GM21447 (cell line): ENCODE results near the gene CGN.

ENCODE experiments used
- ATAC-seq: cut with Tn5 transposase; IDR thresholded peaks from one replicate; pipeline ENCODE4 v1.9.1; 2021; ENCODE audit not compliant: unreplicated experiment

CGN gene, protein sequence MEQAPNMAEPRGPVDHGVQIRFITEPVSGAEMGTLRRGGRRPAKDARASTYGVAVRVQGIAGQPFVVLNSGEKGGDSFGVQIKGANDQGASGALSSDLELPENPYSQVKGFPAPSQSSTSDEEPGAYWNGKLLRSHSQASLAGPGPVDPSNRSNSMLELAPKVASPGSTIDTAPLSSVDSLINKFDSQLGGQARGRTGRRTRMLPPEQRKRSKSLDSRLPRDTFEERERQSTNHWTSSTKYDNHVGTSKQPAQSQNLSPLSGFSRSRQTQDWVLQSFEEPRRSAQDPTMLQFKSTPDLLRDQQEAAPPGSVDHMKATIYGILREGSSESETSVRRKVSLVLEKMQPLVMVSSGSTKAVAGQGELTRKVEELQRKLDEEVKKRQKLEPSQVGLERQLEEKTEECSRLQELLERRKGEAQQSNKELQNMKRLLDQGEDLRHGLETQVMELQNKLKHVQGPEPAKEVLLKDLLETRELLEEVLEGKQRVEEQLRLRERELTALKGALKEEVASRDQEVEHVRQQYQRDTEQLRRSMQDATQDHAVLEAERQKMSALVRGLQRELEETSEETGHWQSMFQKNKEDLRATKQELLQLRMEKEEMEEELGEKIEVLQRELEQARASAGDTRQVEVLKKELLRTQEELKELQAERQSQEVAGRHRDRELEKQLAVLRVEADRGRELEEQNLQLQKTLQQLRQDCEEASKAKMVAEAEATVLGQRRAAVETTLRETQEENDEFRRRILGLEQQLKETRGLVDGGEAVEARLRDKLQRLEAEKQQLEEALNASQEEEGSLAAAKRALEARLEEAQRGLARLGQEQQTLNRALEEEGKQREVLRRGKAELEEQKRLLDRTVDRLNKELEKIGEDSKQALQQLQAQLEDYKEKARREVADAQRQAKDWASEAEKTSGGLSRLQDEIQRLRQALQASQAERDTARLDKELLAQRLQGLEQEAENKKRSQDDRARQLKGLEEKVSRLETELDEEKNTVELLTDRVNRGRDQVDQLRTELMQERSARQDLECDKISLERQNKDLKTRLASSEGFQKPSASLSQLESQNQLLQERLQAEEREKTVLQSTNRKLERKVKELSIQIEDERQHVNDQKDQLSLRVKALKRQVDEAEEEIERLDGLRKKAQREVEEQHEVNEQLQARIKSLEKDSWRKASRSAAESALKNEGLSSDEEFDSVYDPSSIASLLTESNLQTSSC

DNA sequence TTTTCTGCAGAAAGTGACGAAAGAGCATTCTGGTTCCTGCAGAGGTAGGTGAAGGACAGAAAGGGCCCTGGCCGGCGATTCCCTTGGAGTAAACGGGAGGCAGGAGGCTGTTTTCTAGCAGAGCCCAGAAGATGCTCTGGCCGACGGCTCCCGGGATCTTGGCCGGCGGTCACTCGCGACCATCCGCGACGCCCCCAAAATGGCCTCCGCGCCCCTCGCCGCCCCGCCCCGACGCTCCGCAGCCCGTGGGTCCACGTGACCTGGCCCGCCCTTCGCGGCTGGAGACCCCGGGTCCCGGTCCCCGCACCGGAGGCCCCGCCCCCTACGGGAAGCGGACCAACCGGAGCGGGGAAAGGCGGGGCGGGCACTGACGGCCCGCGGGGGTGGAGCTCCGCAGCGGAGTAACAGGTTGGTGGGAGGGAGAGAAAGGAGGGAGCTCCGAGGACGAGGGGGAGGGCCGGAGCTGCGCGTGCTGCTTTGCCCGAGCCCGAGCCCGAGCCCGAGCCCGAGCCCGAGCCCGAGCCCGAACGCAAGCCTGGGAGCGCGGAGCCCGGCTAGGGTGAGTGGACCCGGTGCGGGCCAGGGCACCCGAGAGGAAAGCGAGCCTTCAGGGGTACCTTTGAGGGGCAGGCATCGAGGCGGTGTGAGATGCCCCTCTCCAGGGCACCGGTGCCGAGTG, at the start of gene CGN:
Gene CGN, plus strand, starts transcription at position 431 of the 679 bp plus-strand sequence. CDS start 7,133 bp downstream, outside the sequence.
- peak; percentile 73 for ATAC-seq

DNA sequence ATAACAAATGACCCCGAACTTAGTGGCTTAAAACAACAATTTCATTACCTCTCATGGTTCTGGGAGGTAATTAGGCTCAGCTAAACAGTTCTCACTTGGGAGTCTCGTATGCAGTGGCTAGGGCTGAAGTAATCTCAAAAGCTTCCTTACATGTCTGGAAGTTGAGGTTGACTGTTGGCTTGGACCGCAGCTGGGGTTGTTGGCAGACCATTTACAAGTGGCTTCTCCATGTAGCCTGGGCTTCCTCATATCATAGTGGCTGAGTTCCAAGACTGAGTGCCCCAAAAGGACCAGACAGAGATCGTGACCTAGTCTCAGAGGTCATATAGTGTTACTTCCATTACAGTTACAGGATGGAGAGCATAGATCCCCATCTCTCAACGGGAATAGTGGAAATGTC, 49.5 kb upstream of the CGN start:
- ATAC-seq, result no peak

DNA sequence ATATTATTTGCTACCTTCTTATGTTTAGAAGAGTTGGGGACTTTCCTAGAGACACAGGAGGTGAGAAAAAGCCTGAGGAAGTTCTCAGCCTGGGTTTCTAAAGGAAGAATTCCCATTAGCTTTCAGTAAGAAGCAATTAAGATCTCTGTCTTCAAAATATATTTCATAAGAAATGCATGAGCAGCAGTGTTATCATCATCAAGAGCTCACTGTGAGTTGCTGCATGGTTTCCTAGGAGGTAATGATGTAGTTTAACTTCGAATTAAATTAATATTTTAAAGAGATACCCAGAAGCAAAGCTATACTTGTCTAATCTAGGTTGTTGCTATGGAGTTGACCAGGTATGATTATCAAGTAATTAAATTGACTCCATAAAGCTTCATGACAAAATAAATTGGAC, 46.2 kb upstream of the CGN start:
- ATAC-seq, result no peak

DNA sequence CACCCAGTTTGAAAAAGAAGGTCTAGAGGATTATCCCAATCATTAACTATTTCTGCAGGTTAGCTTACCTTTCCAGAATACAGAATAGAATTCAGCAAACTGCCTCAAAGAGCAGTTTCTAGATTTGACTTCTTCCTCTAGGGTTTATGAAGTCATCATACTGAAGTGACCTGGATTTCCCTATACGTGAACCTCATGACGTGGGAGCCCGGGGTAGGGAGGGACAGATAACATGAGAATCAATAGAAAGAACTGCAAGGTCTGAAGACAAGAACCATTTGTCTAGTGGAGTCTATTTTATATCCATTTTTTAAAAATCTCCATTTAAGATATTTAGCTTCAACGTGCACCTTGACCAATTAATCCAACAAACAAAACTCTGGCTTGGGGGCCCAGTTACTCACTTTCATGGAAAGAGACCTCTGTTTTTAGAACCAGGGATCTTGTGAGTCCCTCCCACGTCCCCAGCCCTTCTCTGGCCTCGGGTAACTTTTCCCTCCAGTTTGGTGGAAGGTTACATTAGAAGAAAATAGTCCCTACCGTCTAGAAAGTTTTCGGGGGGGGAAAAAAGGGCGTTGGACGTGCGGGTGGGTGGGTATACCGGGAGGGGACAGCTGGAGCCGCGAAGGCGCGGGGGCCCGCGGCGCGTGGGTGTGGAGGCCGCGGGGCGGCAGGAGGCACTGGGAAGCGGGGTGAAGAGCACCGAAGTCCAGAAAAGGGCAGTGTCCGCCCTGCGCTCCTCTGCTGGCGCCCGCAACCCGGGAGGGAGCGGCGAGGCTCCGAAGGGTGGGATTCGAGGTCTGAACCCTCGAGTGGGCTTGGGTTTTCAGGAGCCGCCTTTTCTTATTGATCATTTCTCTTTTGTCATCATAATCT, 38.1 kb upstream of the CGN start:
- no peak for ATAC-seq

DNA sequence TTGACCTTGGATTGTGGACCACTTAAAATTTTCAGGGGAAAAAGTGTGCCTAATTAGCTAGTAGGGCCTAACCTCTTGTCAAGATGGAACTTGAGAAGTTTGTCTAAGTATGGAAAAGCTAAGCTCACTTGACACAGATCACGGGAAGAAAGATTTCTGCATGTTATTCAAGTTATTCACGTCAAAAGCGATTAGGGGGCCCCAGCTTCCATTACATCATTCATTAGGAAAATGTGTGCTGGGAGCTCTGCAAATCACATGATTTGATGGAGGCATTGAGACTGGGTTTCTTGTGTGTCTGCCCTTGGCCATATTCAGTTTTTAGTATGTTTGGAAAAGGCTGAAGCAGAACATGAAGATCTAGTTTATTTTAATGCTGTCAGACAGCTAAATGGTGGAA, 36.4 kb upstream of the CGN start:
- ATAC-seq, result no peak

DNA sequence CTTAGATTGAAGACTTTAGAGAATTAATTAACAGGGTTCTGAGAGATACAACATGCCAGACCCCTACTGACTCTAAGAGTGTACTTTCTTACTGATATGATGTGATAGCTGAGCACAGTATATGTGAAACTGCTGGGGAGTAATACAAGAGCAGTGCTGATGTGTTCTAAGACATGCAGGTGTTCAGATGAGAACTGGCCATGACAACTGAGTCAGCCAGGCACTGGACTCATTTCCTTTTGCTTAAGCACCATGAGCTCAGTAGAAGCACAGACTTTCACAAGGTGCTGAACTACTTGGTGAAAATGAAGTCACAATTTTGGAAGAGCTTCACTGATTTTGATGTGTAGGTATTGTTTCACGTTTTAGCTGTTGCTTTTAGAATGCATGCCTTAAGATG, 36.0 kb upstream of the CGN start:
- peak; percentile 86 for ATAC-seq

DNA sequence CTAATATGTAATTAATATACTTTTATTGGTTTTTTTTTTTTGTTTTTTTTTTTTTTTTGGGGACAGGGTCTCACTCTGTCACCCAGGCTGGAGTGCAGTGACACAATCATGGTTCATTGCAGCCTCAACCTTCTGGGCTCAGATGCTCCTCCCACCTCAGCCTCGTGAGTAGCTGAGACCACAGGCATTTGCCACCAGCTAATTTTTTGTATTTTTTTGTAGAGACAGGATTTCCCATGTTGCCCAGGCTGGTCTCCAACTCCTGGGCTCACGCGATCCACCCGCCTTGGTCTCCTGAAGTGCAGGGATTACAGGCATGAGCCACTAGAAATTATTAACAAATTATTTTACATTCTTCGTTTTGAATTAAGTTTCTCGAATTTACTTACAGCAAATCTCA, 35.1 kb upstream of the CGN start:
- ATAC-seq, result no peak

DNA sequence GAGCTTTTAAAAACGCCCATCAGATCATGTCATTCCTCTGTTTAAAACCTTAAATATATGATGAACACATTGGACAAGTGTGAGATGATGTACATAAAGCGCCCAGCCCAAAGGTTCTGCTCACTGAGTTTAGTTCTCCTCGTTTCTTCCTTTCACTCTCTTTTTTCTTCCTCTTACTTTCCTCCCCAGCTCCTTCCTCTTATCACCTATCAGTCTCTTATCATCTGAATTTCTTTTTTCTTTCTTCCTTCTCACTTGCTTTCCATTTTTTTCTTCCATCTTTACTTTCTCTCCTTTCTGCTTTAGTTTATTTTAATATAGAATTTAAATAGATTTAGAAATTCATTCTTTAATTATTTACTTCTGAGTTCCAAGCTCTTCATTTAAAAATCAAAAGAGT, 34.1 kb upstream of the CGN start:
- no peak for ATAC-seq

DNA sequence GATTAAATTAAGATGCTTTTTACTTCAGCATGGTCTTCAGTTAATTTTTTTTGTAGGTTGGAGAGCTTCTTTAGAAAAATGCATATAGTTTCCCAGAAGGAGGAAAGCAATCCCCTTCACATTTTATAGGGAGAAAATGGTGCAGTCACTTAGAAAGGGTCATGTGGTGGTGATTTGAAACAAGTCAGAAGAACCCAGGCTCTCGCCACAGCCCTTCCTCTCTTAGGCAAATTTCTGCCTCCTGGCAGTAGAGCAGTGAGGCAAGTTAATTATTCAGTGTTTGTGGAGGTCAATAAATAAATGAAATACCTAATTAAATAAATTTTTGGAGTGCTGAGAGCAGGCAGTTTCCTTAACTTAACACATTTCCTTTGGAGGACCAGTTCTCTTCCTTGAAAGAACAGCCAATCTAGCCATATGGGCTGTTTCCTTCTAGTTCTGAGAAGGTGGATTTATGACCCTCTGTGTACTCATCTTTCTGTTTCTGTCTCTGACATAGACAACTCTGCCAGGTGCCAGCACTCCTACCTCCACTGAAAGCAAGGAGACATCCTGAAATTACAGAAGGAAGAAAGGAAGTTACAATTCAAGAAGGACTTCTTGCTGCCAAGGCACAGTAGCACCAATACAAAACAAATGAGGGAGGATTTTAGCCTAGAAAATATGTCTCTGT, 32.9 kb upstream of the CGN start:
- no peak for ATAC-seq

DNA sequence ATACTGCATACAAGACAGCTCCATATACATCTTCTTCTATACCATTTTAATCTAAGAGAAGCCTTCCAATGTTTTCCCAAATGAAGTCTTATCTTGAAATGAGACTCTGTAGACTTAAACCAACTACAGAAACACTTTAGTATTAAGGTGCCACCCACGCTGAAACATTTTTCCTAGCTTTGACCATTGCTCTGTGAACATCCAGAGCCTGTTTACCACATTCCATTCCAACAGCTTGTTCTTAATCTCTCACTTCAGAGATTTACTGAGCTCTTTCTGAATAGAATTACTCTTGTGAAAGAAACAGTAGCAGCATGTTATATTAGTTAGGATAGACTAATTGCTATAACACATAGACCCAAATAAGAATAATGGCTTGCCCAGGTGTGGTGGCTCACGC, 32.3 kb upstream of the CGN start:
- no peak for ATAC-seq

DNA sequence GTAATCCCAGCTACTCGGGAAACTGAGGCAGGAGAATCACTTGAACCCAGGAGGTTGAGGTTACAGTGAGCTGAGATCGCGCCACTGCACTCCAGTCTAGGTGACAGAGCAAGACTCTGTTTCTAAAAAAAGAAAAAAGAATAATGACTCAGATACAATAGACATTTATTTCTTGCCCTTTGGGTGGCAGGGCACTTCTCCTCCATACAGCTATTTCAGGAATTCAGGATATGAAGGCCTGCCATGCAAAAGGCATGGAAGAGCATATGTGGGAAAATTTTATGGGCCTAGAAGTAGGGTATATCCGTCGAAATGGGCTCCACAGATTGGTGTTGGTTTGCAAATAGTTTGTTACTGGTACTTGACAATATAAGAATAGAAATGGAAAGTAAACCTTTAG, 31.7 kb upstream of the CGN start:
- no peak for ATAC-seq

DNA sequence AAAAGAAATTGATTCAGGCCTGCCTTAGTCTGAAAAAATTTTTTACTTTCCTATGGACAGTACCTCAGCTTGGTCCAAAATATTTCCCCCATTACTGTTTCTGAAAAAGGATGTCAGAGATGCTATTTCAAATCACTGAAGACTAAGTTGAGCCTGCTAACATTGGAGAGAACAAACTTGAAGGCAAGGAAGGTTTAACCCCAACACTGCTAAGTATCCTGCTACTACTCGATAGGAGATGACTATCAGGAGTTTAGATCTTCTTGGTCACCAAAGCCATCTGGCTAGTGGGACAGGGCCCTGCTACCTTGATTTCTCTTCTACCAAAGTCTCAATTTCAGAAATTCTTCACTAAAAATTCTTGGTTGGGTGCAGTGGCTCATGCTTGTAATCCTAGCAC, 29.2 kb upstream of the CGN start:
- ATAC-seq, result no peak

DNA sequence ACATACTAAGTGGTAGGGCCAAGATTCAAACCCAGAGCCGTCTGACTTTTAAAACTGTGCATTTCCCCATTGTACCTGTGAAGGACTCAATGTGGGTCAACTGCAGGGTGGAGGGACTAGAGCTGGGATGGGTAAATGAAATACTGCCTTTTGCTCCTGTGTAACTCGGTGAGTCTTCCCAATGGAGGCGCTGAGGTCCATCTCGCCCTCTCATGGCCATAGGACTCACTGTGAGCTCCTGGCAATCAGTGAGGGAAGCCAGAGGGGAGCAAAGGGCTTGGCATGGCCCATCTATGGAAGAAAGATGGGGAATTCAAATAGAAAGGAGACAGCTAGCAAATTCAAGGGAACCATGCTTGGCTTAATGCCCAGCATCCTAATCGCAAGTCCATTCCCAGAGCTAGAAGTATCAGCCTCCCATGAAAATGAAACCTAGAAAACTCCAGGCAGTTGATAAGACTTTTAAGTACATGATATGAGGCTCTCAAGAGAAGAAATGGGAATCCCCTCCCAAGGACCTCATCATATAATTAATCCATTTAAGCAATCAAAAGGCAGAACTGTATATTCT, 25.4 kb upstream of the CGN start:
- ATAC-seq, result no peak

DNA sequence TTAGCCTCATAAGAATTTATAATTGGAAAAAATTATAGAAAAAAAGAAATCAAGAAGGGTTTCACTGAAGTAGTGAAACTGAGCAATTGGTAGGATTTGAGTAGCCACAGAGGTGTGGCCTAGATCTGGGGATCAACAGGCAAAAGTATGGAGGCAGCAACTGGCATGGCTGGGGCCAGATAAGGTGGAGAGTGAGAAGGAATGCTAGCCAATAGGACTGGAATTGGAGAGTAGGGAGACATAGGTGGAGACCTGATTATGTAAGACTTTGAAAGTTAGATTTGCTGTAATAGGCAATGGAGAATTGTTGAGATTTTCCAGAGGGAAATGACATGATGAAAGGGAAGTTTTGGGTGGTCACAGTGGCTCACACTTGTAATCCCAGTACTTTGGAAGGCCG, 24.6 kb upstream of the CGN start:
- no peak for ATAC-seq

DNA sequence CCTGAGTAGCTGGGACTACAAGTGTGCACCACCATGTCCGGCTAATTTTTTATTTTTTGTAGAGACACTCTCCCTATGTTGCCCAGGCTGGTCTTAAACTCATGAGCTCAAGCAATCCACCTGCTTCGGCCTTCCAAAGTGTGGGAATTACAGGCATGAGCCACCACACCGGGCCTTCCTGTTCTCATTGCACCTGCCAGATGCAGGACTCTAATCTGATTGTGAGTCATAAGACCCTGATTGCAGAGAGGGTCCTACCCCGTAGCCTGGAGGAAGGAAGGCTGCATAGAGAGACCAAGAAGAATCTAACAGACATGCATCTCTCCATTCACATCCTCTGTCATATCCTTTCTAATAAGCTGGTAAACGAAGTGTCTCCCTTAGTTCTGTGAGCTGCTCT, 19.5 kb upstream of the CGN start:
- ATAC-seq, result no peak

DNA sequence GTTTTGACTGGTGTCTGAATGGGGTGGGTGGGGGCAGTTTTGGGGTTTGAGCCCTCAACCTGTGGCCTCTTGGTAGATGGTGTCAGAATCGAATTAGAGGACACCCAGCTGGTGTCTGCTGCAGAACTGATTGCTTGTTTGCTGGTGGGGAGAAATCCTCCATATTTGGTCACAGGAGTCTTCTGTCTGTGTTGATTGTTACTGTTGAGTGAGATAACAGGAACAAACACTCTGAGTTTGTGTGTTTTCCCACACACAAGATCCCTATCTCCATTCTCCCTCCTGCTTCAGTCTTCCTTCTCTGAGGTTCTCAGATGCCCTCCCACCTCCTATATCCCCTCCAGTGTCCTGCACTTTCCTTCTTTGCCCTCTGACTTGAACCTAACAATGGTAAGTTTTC, 19.1 kb upstream of the CGN start:
- ATAC-seq, result no peak

DNA sequence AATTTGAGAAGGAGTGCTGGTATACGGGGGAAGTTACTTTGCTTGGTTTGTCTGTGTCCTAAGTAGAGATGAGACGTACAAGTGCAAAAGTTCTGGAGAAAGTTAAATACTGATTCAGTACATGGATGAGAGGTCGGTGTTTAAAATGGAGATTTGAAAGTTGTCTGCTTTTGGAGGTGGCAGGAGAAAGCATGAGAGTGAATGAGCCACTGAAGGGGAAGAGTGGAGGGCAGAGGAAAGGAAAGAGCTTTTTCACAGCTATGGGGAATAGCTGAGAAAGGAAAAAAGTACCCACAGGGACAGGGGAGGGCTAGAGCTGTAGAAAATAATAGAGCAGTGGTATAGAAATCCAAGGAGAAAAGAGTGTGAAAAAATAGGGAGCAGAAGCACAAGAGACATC, 18.1 kb upstream of the CGN start:
- no peak for ATAC-seq

DNA sequence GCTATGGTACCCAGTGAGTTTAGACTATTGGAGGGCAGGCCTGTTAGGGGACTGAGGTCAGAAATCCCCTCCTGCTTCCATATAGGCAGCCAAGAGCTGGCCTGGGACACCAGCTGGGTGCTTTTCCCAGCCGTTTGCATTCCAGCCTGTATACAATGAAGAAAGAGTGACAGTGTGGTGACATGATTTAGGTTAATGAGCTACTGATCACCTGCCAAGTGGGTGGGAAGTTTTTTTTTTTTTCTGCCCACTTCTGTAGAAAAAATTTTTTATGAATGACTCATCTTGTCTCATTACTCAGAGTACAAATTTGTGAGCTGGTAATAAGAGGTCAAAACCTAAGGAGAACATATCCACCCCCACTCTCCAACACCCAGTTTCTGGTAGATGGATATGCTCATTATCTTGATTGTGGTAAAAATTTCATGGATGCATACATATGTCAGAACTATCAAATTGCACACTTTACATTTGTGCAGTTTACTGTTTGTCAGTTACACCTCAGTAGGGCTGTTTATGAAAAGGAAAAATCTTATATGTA, 16.4 kb upstream of the CGN start:
- no peak for ATAC-seq

DNA sequence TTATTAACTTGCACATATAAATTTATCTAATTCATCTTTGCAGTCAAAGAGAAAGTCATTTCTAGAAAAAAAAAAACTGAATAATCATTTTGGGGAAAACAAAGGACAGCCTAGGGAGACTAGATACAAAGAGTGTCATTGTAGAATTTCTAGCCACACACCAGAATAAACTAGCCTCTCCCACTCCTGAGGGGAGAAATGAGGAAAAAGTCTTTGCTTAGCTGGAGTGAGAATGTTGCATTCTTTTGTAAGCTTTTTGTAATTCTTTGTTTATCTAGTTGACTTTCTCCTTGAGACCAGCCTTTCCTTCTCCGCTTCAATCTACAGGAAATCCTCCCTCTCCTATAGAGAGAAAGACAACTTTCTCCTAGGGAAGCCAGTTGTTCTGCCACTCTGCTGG, 15.9 kb upstream of the CGN start:
- no peak for ATAC-seq
